GM19328 (cell line): ENCODE measurements around the gene FAM200B.

ENCODE experiments used
- ATAC-seq: cut with Tn5 transposase; IDR thresholded peaks from one replicate; pipeline ENCODE4 v1.9.1; 2021; ENCODE audit warnings: mild to moderate bottlenecking, moderate library complexity; ENCODE audit not compliant: unreplicated experiment

Gene FAM200B

GRCh38 chr4:15695240-15695699 lies 13.6 kb downstream of the FAM200B start:
- no peak for ATAC-seq

DNA sequence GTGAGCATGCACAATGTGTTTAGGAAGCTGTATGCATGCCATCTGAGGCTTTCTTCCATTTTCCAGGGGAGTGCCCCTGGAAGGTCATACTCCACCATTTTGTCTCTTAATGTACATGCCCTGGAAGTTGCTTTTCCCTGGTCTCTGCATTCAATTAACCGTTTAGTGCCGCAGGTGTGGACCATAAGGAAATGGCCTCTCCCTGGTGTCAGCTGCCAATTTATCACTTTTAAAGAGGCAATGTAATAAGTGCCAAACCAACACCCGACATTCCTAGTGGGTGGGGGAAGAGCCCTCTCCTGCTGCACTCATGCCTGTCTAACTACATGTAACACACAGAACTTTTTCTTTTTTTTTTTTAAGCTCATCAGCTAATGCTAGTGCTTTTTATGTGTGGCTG lies 14.1 kb downstream of the FAM200B start:
- no peak for ATAC-seq

DNA sequence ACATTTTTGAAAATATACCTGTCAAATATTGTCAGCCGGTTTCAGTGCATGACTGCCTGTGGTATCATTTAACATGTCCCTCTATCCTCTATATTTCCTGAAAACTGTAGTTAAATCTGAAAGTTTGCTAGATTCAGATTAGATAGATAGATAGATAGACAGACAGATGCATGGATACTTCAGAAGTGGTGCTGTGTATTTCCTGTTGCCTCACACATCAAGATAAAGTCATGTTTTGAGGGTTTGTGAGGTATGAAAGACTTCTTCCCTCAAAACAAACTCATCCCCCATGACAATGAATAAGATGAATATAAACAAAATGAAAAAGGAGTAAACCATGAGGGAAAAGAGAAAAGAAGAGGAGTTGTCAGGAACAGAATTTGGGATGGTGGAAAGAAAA lies 15.2 kb downstream of the FAM200B start:
- no peak for ATAC-seq

- peak; percentile 65 for ATAC-seq
Observed at GRCh38 chr4:15702941-15703403, 21.3 kb downstream of the FAM200B start, which contains the start of gene BST1. BST1 (plus strand) TSS chr4:15703065; CDS start chr4:15703145, 80 bp downstream.

GRCh38 chr4:15703439-15703838 lies 21.8 kb downstream of the FAM200B start:
- ATAC-seq, result no peak

- no peak for ATAC-seq
Observed at GRCh38 chr4:15704129-15704528, 22.5 kb downstream of the FAM200B start.

DNA sequence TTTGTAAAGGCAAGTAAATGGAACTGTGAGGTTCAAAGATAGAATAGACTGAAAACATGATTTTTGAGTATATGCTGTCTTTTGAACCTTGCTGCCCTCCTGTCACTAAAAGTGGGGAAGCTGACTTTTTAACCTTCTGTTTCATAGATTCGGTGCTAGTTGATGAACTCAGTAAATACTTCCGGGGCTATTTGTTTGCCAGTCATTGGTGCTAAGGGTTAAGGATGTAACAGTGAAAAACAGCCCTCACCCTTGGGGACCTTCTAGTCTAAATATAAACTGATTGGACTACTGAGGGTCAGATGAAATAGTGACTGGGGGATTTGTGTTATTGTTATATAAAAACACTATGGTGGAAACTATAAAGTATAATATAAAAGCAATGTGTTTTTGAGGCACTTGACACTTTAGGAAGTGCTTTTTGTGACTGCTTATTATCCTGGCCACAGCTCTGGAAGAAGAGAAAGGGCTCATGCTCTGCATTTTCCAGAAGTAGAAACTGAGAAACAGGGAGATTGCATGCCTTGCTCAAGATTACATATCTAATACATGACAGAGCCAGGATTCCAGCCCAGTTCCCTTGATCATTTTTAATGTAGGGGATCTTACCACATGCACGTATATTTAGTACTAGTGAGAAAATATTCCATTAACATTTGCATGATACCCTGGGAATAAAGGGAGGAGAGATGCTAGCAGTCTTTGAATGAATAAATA lies 25.2 kb downstream of the FAM200B start:
- no peak for ATAC-seq

DNA sequence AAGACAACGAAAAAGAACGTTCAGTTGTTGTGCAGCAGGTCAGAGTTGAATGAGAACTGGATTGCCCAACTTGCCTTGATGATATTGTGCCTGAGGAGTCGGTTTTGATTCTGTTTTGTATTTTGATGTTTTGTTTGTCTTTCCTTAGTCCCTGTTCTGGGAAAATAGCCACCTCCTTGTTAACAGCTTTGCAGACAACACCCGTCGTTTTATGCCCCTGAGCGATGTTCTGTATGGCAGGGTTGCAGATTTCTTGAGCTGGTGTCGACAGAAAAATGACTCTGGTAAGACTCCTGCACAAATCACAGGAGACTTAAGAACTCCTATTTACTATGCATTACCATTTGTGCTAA lies 25.7 kb downstream of the FAM200B start:
- no peak for ATAC-seq

GRCh38 chr4:15711762-15712161 lies 30.1 kb downstream of the FAM200B start:
- ATAC-seq, result no peak

DNA sequence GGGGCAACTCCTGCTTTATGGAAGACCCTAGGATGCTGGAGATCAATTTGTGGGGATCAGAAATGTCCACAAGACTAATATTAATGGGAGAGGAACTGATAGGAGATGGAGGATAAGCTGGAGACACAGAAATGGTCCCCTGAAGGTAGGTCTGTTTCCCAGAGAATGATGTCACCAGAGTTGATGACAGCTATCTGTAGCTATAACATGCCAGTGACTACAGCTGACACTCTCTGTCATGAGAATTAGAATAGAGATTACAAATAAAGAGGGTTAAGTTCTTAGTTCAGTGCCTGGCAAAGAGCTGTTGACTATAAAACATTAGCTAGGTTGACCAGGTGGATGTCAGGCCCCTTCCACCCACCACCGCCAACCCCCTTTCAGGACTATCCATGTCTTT lies 30.6 kb downstream of the FAM200B start:
- ATAC-seq, result no peak

- ATAC-seq, result no peak
Observed at GRCh38 chr4:15714141-15714540, 32.5 kb downstream of the FAM200B start.

GRCh38 chr4:15714646-15715435 lies 33.2 kb downstream of the FAM200B start:
- no peak for ATAC-seq

DNA sequence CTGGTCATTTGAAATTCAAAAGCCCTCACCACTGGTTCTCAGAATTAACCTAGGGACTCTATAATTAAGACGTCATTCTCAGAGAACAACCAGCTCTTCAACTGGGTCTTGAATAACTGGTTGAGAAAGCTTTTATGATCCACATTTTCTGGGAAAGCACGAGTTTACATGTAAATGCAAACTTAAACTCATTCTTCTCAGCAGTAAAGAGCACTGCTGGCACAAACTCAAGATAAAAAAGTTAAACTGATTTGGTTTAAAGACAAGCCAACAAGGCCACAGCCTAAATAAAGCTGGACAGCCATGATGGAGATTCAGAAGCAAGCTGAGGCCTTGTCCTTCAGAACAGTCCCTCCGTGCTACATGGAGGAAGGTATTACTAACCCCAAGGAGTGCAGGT lies 34.5 kb downstream of the FAM200B start:
- ATAC-seq, result no peak

DNA sequence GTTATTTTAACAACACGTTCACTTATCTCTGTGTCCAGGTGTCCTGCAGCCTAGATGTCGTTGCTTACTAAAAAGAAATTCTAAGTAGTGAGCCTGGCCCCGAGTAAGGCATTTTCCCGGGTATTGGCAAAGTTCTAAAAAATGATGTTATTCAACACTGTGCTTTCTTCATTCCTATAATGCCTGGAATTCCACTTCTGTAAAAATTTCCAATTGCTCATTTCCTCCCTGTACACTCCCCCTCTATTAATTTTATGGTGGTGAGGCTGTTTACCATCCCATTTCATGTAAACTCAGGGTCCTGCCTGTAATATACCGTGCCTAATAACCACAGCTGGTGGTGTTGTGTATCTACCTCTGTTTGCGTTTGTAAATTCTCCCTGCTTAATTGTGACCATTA lies 35.5 kb downstream of the FAM200B start:
- no peak for ATAC-seq

DNA sequence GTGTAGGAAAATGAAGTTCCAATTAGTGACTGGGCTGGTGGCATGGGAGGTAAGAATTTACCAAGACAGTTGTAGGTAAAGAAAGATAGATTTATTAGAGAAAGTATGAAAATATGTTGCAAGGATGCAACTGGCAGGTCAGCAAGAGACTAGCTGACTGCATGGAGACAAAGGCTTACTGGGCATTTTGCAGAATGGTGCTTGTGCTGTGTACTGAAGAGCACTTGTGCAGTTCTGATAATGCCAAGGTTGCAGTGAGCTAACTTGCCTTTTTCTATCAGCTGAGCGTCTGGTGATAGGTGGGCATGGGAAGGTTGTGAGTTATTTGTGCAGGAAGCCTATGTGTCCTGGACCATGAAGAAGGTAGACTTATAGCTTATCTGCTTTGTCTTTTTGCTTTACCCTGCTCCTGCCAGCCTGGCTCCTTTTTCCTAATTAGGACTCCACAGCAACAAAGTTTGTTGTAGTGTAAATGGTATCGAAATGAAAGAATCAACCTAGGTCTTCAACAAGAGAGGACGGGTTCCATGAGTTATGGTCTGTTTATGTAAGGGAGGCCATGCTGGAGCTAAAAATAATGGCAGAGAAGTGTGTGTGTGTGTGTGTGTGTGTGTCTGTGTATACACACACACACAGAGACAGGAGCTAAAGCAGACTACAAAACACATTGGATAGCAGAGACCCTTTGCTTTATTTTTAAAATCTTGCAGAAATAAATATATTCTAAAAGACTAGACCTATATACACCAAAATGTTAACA lies 36.2 kb downstream of the FAM200B start:
- no peak for ATAC-seq

DNA sequence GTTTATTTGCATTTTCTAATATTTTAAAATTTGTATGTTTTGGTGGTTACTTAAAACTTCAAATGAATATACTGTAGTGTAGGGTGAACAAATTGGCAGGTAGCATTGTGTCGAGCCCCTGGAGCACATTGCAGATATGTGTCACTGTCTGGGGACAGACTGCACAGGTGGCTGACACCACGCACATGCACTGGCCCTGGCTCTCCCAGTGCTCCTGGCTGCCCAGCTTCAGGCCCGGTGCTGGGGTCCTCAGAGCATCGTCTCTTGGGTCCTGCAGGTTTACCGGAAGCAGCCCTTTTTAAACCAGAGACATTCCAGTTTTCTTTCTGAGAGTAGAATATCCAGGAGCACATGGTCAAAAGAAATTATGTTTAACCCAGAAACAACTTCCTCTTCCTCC lies 36.8 kb downstream of the FAM200B start:
- no peak for ATAC-seq

DNA sequence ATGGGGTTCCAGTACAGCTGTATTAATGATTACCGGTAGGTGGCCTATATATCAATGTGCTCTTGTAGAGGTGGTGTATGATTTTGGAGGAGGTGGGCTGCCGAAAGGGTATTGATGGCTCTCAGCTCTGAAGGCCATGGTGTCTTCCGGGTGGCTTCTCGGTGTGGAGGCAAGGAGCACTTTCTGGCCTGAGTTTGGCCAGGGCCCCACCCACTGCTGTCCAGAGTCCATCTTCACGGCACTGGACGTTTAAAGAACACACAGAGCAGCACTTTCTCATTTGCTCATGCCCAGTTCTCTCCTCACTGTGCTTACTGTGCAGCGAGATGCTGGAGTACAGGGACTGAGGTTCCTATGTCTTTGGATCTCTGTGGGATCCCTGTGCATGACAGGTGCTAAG lies 37.3 kb downstream of the FAM200B start:
- no peak for ATAC-seq

- no peak for ATAC-seq
Observed at GRCh38 chr4:15719506-15719905, 37.9 kb downstream of the FAM200B start.

DNA sequence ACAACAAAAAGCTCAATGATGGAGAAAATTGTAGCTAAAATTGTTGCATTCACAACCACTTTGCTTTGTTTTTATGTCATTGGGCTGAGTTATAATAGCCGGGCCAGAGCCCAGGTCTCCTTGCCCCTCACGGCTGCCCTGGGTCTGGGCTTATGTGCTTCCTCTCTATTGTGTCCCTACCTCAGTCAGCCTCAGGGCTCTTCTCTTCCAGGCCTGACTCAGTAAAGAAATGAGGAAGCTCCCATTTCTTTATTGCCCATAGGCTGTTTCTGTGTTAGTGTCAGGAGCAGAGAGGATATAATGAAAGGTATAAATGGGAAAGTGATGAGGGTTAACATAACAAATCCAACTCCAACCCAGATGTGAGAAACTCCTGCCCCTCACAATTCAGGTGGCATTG lies 39.2 kb downstream of the FAM200B start:
- no peak for ATAC-seq

- ATAC-seq, result no peak
Observed at GRCh38 chr4:15725608-15726007, 44.0 kb downstream of the FAM200B start.

DNA sequence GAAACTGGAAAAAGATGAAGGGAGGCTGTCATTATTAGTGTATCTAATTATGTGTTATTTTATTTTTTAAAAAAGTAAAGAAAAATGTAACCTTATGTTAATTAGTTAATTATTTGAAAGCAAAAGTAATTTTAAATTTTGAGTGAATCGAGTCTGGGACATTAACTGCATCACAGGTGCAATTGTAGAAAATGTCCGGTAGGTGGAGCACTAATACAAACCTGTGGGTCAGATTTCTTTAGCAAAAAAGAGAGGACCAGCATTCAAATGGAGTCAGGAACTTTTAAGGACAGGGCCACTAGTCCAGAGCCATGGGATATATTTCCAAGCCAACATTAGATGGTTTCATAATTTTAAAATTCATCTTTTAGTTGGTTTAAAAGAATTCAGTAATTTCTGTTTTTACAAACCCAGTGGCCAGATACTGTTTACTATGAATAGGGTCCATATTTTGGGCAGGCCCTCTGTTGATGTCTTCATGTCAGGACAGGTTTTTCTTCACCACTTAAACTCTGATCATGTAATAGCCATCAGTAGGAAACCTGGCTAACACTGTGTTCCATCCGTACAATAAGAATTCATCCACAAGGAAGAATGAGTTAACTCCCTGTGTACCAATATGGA lies 48.4 kb downstream of the FAM200B start:
- no peak for ATAC-seq
